ENCODE measurements around the gene FYCO1.

GRCh38 chr3:45955017-45955647 lies 40.5 kb downstream of the FYCO1 start:
- TF ChIP-seq CTCF (conservative IDR thresholded peaks at IDR 0.05; ENCODE audit: low read depth, low read length) (no peak), EZH2 (IDR thresholded peaks at IDR 0.05; ENCODE audit: low read length, unreplicated experiment) (no peak)

All from PC-3 (cell line).